Measurements from ENCODE around the gene CA10. TPM values are rescaled to one million over a fixed set of nuclear protein-coding genes. Genes with fewer than 3 reads are reported as not detected.

CA10 gene
- total and polyA plus RNA-seq, 2 experiments from 2014 or later = 0.92 to 1.5 TPM

DNA sequence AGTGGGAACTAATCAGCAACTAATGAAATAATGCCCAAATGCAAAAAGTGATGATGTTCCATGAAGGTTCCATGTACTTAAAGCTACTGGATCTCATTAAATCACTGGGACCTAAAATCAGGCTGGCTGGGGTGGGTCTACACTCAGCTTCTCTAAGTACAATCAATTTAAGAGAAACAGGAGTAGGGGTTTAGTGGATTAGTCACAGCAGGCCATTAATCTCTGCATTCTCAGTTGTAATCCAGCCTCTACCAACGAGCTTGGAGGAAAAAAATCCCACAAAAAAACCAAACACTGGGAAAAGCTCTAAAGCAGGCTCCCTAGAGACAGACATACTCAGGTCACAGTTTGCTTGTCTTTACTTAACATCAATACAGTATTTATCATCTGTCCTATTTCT, 15.0 kb downstream of the CA10 start:
- no peaks in the 10 kb centered on the region for H3K36me3 ChIP-seq (ENCODE audit: insufficient read depth)
- H3K27me3 ChIP-seq (ENCODE audit: insufficient read depth) = no peaks in the 10 kb centered on the region
- Mint-ChIP-seq H3K36me3 (ENCODE audit: low read depth) (no peaks in the 10 kb centered on the region), H3K4me1 (peaks cover 11% of the 10 kb centered on the region), H3K9me3 (no peaks in the 10 kb centered on the region), H3K27me3 (ENCODE audit: insufficient read depth, low read depth, poor library complexity) (no peaks in the 10 kb centered on the region), H3K4me3 (no peak overlapping the region), H3K27ac (no peak overlapping the region)
- H3K4me3 ChIP-seq = no peak overlapping the region
- H3F3A ChIP-seq (replicated peaks; ENCODE audit: low read depth) = no peaks in the 10 kb centered on the region
- no peaks in the 10 kb centered on the region for H3K9me2 ChIP-seq (ENCODE audit: insufficient read depth)
- peaks cover 14% of the 10 kb centered on the region; the same call in 1 of the 2 replicates for H3K4me1 ChIP-seq (ENCODE audit: insufficient read depth)
- no peak overlapping the region for H2AFZ ChIP-seq
- no peaks in the 10 kb centered on the region for H3K79me2 ChIP-seq (replicated peaks; ENCODE audit: insufficient read depth)
- TF ChIP-seq, protein P1, sequence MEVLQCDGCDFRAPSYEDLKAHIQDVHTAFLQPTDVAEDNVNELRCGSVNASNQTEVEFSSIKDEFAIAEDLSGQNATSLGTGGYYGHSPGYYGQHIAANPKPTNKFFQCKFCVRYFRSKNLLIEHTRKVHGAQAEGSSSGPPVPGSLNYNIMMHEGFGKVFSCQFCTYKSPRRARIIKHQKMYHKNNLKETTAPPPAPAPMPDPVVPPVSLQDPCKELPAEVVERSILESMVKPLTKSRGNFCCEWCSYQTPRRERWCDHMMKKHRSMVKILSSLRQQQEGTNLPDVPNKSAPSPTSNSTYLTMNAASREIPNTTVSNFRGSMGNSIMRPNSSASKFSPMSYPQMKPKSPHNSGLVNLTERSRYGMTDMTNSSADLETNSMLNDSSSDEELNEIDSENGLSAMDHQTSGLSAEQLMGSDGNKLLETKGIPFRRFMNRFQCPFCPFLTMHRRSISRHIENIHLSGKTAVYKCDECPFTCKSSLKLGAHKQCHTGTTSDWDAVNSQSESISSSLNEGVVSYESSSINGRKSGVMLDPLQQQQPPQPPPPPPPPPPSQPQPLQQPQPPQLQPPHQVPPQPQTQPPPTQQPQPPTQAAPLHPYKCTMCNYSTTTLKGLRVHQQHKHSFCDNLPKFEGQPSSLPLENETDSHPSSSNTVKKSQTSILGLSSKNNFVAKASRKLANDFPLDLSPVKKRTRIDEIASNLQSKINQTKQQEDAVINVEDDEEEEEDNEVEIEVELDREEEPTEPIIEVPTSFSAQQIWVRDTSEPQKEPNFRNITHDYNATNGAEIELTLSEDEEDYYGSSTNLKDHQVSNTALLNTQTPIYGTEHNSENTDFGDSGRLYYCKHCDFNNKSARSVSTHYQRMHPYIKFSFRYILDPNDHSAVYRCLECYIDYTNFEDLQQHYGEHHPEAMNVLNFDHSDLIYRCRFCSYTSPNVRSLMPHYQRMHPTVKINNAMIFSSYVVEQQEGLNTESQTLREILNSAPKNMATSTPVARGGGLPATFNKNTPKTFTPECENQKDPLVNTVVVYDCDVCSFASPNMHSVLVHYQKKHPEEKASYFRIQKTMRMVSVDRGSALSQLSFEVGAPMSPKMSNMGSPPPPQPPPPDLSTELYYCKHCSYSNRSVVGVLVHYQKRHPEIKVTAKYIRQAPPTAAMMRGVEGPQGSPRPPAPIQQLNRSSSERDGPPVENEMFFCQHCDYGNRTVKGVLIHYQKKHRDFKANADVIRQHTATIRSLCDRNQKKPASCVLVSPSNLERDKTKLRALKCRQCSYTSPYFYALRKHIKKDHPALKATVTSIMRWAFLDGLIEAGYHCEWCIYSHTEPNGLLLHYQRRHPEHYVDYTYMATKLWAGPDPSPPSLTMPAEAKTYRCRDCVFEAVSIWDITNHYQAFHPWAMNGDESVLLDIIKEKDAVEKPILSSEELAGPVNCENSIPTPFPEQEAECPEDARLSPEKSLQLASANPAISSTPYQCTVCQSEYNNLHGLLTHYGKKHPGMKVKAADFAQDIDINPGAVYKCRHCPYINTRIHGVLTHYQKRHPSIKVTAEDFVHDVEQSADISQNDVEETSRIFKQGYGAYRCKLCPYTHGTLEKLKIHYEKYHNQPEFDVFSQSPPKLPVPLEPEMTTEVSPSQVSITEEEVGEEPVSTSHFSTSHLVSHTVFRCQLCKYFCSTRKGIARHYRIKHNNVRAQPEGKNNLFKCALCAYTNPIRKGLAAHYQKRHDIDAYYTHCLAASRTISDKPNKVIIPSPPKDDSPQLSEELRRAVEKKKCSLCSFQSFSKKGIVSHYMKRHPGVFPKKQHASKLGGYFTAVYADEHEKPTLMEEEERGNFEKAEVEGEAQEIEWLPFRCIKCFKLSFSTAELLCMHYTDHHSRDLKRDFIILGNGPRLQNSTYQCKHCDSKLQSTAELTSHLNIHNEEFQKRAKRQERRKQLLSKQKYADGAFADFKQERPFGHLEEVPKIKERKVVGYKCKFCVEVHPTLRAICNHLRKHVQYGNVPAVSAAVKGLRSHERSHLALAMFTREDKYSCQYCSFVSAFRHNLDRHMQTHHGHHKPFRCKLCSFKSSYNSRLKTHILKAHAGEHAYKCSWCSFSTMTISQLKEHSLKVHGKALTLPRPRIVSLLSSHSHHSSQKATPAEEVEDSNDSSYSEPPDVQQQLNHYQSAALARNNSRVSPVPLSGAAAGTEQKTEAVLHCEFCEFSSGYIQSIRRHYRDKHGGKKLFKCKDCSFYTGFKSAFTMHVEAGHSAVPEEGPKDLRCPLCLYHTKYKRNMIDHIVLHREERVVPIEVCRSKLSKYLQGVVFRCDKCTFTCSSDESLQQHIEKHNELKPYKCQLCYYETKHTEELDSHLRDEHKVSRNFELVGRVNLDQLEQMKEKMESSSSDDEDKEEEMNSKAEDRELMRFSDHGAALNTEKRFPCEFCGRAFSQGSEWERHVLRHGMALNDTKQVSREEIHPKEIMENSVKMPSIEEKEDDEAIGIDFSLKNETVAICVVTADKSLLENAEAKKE (CRISPR knock-in tag; IDR thresholded peaks at IDR 0.05) = no peak
- TF ChIP-seq POLR2AphosphoS5 (IDR thresholded peaks at IDR 0.05; ENCODE audit: low read depth) (no peak), CREB1 (CRISPR knock-in tag; IDR thresholded peaks at IDR 0.05; ENCODE audit: low read depth) (no peak), EZH2phosphoT487 (IDR thresholded peaks at IDR 0.05; ENCODE audit: unreplicated experiment) (no peak), STAT1 (IDR thresholded peaks at IDR 0.05; ENCODE audit: unreplicated experiment) (no peak), ZNF331 (CRISPR knock-in tag; IDR thresholded peaks at IDR 0.05; ENCODE audit: low read depth) (no peak)
- TF ChIP-seq, protein P2, sequence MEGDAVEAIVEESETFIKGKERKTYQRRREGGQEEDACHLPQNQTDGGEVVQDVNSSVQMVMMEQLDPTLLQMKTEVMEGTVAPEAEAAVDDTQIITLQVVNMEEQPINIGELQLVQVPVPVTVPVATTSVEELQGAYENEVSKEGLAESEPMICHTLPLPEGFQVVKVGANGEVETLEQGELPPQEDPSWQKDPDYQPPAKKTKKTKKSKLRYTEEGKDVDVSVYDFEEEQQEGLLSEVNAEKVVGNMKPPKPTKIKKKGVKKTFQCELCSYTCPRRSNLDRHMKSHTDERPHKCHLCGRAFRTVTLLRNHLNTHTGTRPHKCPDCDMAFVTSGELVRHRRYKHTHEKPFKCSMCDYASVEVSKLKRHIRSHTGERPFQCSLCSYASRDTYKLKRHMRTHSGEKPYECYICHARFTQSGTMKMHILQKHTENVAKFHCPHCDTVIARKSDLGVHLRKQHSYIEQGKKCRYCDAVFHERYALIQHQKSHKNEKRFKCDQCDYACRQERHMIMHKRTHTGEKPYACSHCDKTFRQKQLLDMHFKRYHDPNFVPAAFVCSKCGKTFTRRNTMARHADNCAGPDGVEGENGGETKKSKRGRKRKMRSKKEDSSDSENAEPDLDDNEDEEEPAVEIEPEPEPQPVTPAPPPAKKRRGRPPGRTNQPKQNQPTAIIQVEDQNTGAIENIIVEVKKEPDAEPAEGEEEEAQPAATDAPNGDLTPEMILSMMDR (conservative IDR thresholded peaks at IDR 0.05; ENCODE audit: low read depth in 2 of 2) = no peak
- TF ChIP-seq, protein P3, sequence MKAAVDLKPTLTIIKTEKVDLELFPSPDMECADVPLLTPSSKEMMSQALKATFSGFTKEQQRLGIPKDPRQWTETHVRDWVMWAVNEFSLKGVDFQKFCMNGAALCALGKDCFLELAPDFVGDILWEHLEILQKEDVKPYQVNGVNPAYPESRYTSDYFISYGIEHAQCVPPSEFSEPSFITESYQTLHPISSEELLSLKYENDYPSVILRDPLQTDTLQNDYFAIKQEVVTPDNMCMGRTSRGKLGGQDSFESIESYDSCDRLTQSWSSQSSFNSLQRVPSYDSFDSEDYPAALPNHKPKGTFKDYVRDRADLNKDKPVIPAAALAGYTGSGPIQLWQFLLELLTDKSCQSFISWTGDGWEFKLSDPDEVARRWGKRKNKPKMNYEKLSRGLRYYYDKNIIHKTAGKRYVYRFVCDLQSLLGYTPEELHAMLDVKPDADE (IDR thresholded peaks at IDR 0.05) = no peak
- DNase-seq (ENCODE audit: low spot score) (peak; percentile 9), ATAC-seq (no peak)
- no peak overlapping the region for H3K27ac ChIP-seq (ENCODE audit: low read depth)
- no peak overlapping the region for H3K4me2 ChIP-seq
- no peaks in the 10 kb centered on the region for H4K20me1 ChIP-seq (replicated peaks; ENCODE audit: insufficient read depth)

All from GM23338 (cell line).